Natural killer cell treated with Interleukin-12 subunit alpha and Interleukin-12 subunit beta and Interleukin-15 and Interleukin-18, amount 100 ng/mL, for 72 hours (primary cell): ENCODE results near the gene RSPH3. TPM values are rescaled to one million over a fixed set of nuclear protein-coding genes. Genes with fewer than 3 reads are reported as not detected.

Experiments used
- ATAC-seq, 2 donors: fragments of 150-1000 bp; cut with Tn5 transposase in 1 of 2; sonication (Bioruptor Pico), chemical (Tn5 transposase) in 1 of 2; 2 replicates each; pipeline ENCODE4 v1.10.0; 2021
- DNase-seq: peaks from one replicate; pipeline ENCODE4 v3.0.0; 2022; ENCODE audit warnings: low spot score
- H3K27ac Mint-ChIP-seq, 2 donors: 1 replicate in 1 of 2; 2 replicates in 1 of 2; pipeline ENCODE4 v1.8.0; 2022; ENCODE audit warnings: mixed read lengths in 2 of 2, mild to moderate bottlenecking in 1 of 2, moderate library complexity in 1 of 2
- H3K27me3 Mint-ChIP-seq, 2 donors: 1 replicate in 1 of 2; 2 replicates in 1 of 2; pipeline ENCODE4 v1.8.0; 2022; ENCODE audit warnings: mixed read lengths in 2 of 2
- H3K36me3 Mint-ChIP-seq: one replicate; pipeline ENCODE4 v1.8.0; 2022; ENCODE audit warnings: mixed read lengths
- H3K4me1 Mint-ChIP-seq, 2 donors: 1 replicate in 1 of 2; 2 replicates in 1 of 2; pipeline ENCODE4 v1.8.0; 2022; ENCODE audit warnings: low read depth in 2 of 2, mixed read lengths in 2 of 2, mild to moderate bottlenecking in 1 of 2
- H3K4me3 Mint-ChIP-seq: one replicate; pipeline ENCODE4 v1.8.0; 2022; ENCODE audit warnings: mixed read lengths
- H3K9me3 Mint-ChIP-seq: 2 replicates; pipeline ENCODE4 v1.8.0; 2022; ENCODE audit warnings: mixed read lengths
- total RNA-seq, 2 donors: library from RNA; stranded (reverse); gene quantifications; one replicate each; pipeline ENCODE4 v1.2.3, GENCODE V29; 2022

Gene RSPH3
- total RNA-seq, 2 donors from 2014 or later, result 1.9 to 2.4 TPM

- H3K4me3 Mint-ChIP-seq, result no peak overlapping the region
- peaks cover 5% of the 10 kb centered on the region for H3K9me3 Mint-ChIP-seq
- H3K27ac Mint-ChIP-seq, result no peak overlapping the region
- no peak for DNase-seq
- peaks cover 11% of the 10 kb centered on the region for H3K36me3 Mint-ChIP-seq
- peaks cover 6 to 13% of the 10 kb centered on the region in 2 donors for H3K4me1 Mint-ChIP-seq
- ATAC-seq, result peak in 1 of 2 donors; percentile 74
- H3K27me3 Mint-ChIP-seq, result no peaks in the 10 kb centered on the region
Measured at GRCh38 chr6:158987657-158988056, 12.3 kb downstream of the RSPH3 start.

GRCh38 chr6:158978757-158979156, 21.2 kb downstream of the RSPH3 start:
- Mint-ChIP-seq H3K27me3 (no peaks in the 10 kb centered on the region), H3K4me3 (no peak overlapping the region), H3K4me1 (no peaks in the 10 kb centered on the region), H3K27ac (no peak overlapping the region), H3K9me3 (no peaks in the 10 kb centered on the region), H3K36me3 (no peaks in the 10 kb centered on the region)
- DNase-seq (no peak), ATAC-seq (no peak)

GRCh38 chr6:158977382-158977781, 22.6 kb downstream of the RSPH3 start:
- ATAC-seq, result no peak
- Mint-ChIP-seq H3K9me3 (no peaks in the 10 kb centered on the region), H3K4me1 (peaks cover 0 to 2% of the 10 kb centered on the region in 2 donors), H3K36me3 (no peaks in the 10 kb centered on the region), H3K4me3 (no peak overlapping the region), H3K27ac (no peak overlapping the region), H3K27me3 (no peaks in the 10 kb centered on the region)
- no peak for DNase-seq

DNA sequence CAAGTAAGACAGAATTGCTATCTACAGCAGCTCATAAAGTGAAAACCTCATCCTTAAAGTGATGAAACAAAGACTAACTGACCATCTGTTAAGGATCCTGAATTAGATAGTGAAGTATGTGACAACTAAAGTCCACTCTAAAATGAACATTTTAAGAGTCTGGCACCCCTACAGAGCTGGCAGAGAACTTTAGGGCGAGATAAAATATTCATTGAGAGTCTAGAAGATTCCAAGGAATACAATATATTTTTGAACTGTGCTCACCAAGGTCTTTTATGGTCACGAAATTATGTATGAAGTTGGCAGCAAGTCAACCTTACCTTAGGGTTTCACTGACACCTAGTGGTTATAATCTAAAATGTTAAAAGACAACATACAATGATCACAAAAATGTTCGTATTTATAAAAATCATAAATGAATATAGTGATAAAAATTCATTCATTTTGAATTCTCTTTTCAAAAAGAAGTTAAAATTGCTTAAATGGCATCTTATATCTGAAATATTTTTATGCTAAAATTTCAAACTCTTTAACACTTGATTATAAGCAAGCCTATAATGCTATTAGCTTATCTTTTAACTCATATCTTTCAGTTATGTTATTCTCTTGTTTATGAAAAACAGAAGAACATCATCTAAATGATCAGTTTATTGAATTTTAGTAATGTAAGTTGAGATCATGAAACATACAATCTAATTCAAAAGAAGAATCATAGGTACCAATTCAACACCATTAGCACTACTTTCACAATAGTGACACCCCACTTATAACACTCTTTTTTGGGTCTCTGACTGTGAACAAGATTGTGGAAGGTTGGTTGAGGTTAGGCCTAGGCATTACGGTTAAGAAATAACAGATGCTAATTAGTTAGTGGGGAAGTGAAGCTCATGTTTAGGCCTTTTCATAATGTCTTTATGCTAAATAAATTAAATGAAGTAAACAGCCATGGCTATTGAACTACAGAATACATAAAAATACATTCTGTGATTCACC, 27.5 kb downstream of the RSPH3 start:
- H3K36me3 Mint-ChIP-seq, result peaks cover 15% of the 10 kb centered on the region
- ATAC-seq (peak in 1 of 2 donors; percentile 52), DNase-seq (no peak)
- peaks cover 0 to 2% of the 10 kb centered on the region in 2 donors for H3K4me1 Mint-ChIP-seq
- H3K27me3 Mint-ChIP-seq, result no peaks in the 10 kb centered on the region
- H3K4me3 Mint-ChIP-seq, result no peak overlapping the region
- no peak overlapping the region for H3K27ac Mint-ChIP-seq
- peaks cover 4% of the 10 kb centered on the region for H3K9me3 Mint-ChIP-seq

- Mint-ChIP-seq H3K4me3 (no peak overlapping the region), H3K4me1 (peaks cover 0 to 2% of the 10 kb centered on the region in 2 donors), H3K9me3 (peaks cover 4% of the 10 kb centered on the region), H3K36me3 (peaks cover 22% of the 10 kb centered on the region), H3K27ac (no peak overlapping the region), H3K27me3 (peaks cover 3 to 7% of the 10 kb centered on the region in 2 donors)
- ATAC-seq (no peak), DNase-seq (no peak)
Measured at GRCh38 chr6:158970640-158971275, 29.2 kb downstream of the RSPH3 start.

GRCh38 chr6:158969148-158969547, 30.9 kb downstream of the RSPH3 start:
- no peak for DNase-seq
- Mint-ChIP-seq H3K4me1 (peaks cover 0 to 2% of the 10 kb centered on the region in 2 donors), H3K27me3 (peaks cover 3 to 7% of the 10 kb centered on the region in 2 donors), H3K27ac (no peak overlapping the region), H3K36me3 (peaks cover 22% of the 10 kb centered on the region), H3K9me3 (peaks cover 4% of the 10 kb centered on the region), H3K4me3 (no peak overlapping the region)
- no peak for ATAC-seq

DNA sequence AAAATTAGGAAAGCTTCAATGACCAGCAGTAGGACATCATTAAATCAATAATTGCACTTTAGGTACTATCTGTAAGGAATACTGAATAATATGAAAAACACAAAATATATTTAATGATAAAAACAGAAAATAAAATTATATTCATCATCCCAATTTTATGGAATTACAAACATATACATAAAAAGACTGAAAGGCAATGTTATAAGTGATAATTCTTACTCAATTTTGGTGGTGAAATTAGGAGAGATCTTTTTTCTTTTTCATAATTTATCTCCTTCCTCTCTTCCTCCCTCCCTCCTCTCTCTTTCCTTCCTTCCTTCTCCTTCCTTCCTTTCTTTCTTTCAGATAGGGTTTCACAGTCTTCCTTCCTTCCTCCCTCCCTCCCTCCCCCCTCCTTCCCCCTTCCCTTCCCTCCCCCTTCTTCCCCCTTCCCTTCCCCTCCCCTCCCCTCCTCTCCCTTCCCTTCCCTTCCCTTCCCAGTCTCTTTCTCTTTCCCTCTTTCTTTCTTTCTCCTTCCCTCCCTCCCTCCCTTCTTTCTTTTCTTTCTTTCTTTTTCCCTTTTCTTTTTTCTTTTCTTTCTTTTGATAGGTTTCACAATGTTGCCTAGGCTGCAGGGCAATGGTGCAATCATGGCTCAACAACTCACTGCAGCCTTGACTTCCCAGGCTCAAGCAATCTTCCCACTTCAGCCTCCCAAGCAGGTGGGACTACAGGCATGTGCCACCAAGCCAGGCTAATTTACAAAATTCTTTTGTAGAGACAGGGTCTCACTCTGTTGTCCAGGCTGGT, 36.8 kb downstream of the RSPH3 start:
- Mint-ChIP-seq H3K36me3 (peaks cover 11% of the 10 kb centered on the region), H3K4me3 (no peak overlapping the region), H3K9me3 (no peaks in the 10 kb centered on the region), H3K27me3 (peaks cover 3 to 7% of the 10 kb centered on the region in 2 donors), H3K27ac (no peak overlapping the region), H3K4me1 (no peaks in the 10 kb centered on the region)
- DNase-seq (no peak), ATAC-seq (no peak)

DNA sequence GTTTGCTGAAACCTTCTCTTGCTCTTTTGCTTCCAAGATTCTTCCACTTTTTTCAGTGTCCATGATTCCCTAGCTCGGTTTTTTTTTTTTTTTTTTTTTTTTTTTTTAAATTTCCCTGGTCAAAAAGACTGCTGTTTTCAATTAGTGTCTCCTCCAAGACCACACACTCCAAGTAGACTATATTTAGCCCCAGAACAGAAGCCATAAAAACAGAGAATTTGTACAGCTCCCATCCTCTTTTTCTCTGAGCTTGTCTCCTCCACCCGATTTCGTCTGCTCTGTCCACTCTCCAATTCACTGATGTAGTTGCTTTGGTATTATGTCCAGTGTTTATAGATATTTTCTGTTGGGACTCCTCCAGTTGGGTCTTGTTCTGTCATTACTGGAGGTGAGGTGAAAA, 37.6 kb downstream of the RSPH3 start:
- no peak for DNase-seq
- H3K27me3 Mint-ChIP-seq, result peaks cover 3 to 7% of the 10 kb centered on the region in 2 donors
- no peak overlapping the region for H3K27ac Mint-ChIP-seq
- no peak overlapping the region for H3K4me3 Mint-ChIP-seq
- H3K36me3 Mint-ChIP-seq, result peaks cover 6% of the 10 kb centered on the region
- ATAC-seq, result no peak
- H3K9me3 Mint-ChIP-seq, result no peaks in the 10 kb centered on the region
- no peaks in the 10 kb centered on the region for H3K4me1 Mint-ChIP-seq

GRCh38 chr6:158960026-158960425, 40.0 kb downstream of the RSPH3 start:
- DNase-seq (no peak), ATAC-seq (no peak)
- no peaks in the 10 kb centered on the region for H3K9me3 Mint-ChIP-seq
- H3K27me3 Mint-ChIP-seq, result no peaks in the 10 kb centered on the region
- no peaks in the 10 kb centered on the region for H3K36me3 Mint-ChIP-seq
- peaks cover 0 to 4% of the 10 kb centered on the region in 2 donors for H3K4me1 Mint-ChIP-seq
- no peak overlapping the region for H3K4me3 Mint-ChIP-seq
- H3K27ac Mint-ChIP-seq, result no peak overlapping the region

DNA sequence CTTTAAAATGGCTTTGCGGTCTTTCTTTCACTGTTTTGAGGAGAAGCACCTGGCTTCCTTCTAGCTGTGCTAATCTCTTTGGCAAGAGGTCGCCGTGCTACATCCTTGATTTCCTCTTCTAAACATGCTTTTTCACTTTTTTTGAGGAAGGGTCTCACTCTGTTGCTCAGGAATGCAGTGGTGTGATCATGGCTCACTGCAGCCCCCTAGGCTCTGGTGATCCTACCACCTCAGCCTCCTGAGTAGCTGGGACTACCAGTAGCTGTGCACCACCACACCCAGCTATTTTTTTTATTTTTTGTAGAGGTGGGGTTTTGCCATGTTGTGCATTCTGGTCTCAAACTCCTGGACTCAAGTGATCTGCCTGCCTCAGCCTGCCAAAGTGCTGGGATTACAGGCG, 40.5 kb downstream of the RSPH3 start:
- H3K4me1 Mint-ChIP-seq, result peaks cover 0 to 4% of the 10 kb centered on the region in 2 donors
- H3K9me3 Mint-ChIP-seq, result no peaks in the 10 kb centered on the region
- H3K4me3 Mint-ChIP-seq, result no peak overlapping the region
- no peak overlapping the region for H3K27ac Mint-ChIP-seq
- DNase-seq (no peak), ATAC-seq (no peak)
- no peaks in the 10 kb centered on the region for H3K27me3 Mint-ChIP-seq
- H3K36me3 Mint-ChIP-seq, result no peaks in the 10 kb centered on the region

- no peaks in the 10 kb centered on the region for H3K9me3 Mint-ChIP-seq
- ATAC-seq (no peak), DNase-seq (no peak)
- peaks cover 0 to 4% of the 10 kb centered on the region in 2 donors for H3K4me1 Mint-ChIP-seq
- H3K36me3 Mint-ChIP-seq, result no peaks in the 10 kb centered on the region
- H3K4me3 Mint-ChIP-seq, result no peak overlapping the region
- H3K27ac Mint-ChIP-seq, result no peak overlapping the region
- H3K27me3 Mint-ChIP-seq, result no peaks in the 10 kb centered on the region
Measured at GRCh38 chr6:158958504-158959386, 41.3 kb downstream of the RSPH3 start.

DNA sequence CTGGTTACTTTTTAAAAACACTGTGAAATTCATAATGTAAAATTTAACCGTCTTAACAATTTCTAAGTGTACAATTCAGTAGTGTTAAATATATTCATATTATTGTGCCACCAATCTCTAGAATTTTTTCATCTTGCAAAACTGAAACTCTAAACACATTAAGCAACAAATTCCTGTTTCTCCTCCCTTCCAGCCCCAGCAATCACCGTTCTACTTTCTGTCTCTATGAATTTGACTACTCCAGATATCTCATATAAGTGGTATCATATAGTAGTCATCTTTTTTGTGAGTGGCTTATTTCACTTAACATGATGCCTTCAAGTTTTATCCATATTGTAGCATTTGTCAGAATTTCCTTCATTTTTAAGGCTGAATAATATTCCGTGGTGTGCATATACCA, 44.7 kb downstream of the RSPH3 start:
- H3K4me3 Mint-ChIP-seq, result no peak overlapping the region

GRCh38 chr6:158954753-158955152, 45.2 kb downstream of the RSPH3 start:
- no peak for ATAC-seq
- H3K27ac Mint-ChIP-seq, result peak overlapping the region in 1 of 2 donors; percentile 26
- no peaks in the 10 kb centered on the region for H3K36me3 Mint-ChIP-seq
- no peaks in the 10 kb centered on the region for H3K27me3 Mint-ChIP-seq
- no peaks in the 10 kb centered on the region for H3K9me3 Mint-ChIP-seq
- no peak for DNase-seq
- no peak overlapping the region for H3K4me3 Mint-ChIP-seq
- H3K4me1 Mint-ChIP-seq, result peaks cover 0 to 4% of the 10 kb centered on the region in 2 donors

More for the DNA sequence above, 44.7 kb downstream of the RSPH3 start:
- no peaks in the 10 kb centered on the region for H3K9me3 Mint-ChIP-seq
- no peaks in the 10 kb centered on the region for H3K27me3 Mint-ChIP-seq
- H3K27ac Mint-ChIP-seq, result peak overlapping the region in 1 of 2 donors; percentile 26
- H3K4me1 Mint-ChIP-seq, result peaks cover 0 to 4% of the 10 kb centered on the region in 2 donors
- DNase-seq (no peak), ATAC-seq (peak in 1 of 2 donors; percentile 65)
- H3K36me3 Mint-ChIP-seq, result no peaks in the 10 kb centered on the region
